Naive thymus-derived CD8-positive, alpha-beta T cell (primary cell): ENCODE data around the gene SH3BP2. TPM values are rescaled to one million over a fixed set of nuclear protein-coding genes. Genes with fewer than 3 reads are reported as not detected.
"Not testable (repeated sequence)": the region's sequence is repeated elsewhere in the genome, so short reads cannot be mapped to it uniquely, and the experiment has no call there.

ENCODE experiments used
- ATAC-seq, 2 donors: fragments of 150-1000 bp; cut with Tn5 transposase in 1 of 2; sonication (Bioruptor Pico), chemical (Tn5 transposase) in 1 of 2; 1 replicate in 1 of 2; 2 replicates in 1 of 2; pipeline ENCODE4 v1.10.0; 2021; ENCODE audit warnings: mild to moderate bottlenecking in 2 of 2, moderate library complexity in 2 of 2
- POLR2A ChIA-PET: fragments of 350-600 bp; sonication (Branson Sonifier 250); formaldehyde crosslinking; loops from one replicate; lab custom pipeline; 2021; ENCODE audit warnings: antibody characterized with exemption; lab: Charles Lee
- DNase-seq, 10 donors: peaks; one replicate each; pipeline versions ENCODE4 v3.0.0 to v3.0.0-alpha.2; 2020 to 2022
- H3K27ac Mint-ChIP-seq, 10 donors: one replicate each; pipeline ENCODE4 v1.8.0; 2020 to 2022; ENCODE audit warnings: mild to moderate bottlenecking in 10 of 10, mixed read lengths in 10 of 10, moderate library complexity in 4 of 10, inconsistent platforms in 1 of 10
- H3K27me3 Mint-ChIP-seq, 5 donors: one replicate each; pipeline ENCODE4 v1.8.0; 2021 to 2022; ENCODE audit warnings: mixed read lengths in 5 of 5
- H3K36me3 Mint-ChIP-seq, 3 donors: one replicate each; pipeline ENCODE4 v1.8.0; 2020 to 2022; ENCODE audit warnings: mixed read lengths in 3 of 3, mild to moderate bottlenecking in 2 of 3, inconsistent platforms in 1 of 3
- H3K4me1 Mint-ChIP-seq, 4 donors: one replicate each; pipeline ENCODE4 v1.8.0; 2021 to 2022; ENCODE audit warnings: mixed read lengths in 4 of 4
- H3K4me3 Mint-ChIP-seq, 10 donors: one replicate each; pipeline ENCODE4 v1.8.0; 2020 to 2022; ENCODE audit warnings: mild to moderate bottlenecking in 10 of 10, mixed read lengths in 10 of 10, moderate library complexity in 6 of 10, inconsistent platforms in 1 of 10
- H3K9me3 Mint-ChIP-seq, 9 donors: one replicate each; pipeline ENCODE4 v1.8.0; 2020 to 2022; ENCODE audit warnings: mixed read lengths in 9 of 9, mild to moderate bottlenecking in 3 of 9, inconsistent platforms in 1 of 9, moderate library complexity in 1 of 9
- polyA plus RNA-seq, 3 donors: library from polyadenylated mRNA; unstranded; fragments of 300-500 nt; fragmentation: Illumina TruSeq; gene quantifications; one replicate each; pipeline ENCODE4 v1.2.3, GENCODE V29; 2021
- total RNA-seq, 8 experiments: library from RNA in 2 of 8; stranded (reverse) in 2 of 8; gene quantifications; one replicate each; pipeline ENCODE4 v1.2.3 and lab custom pipeline; 2021 to 2026

SH3BP2 gene
- total and polyA plus RNA-seq, 5 experiments from 2014 or later = 4.8 to 28.3 (median 10.8) TPM

DNA sequence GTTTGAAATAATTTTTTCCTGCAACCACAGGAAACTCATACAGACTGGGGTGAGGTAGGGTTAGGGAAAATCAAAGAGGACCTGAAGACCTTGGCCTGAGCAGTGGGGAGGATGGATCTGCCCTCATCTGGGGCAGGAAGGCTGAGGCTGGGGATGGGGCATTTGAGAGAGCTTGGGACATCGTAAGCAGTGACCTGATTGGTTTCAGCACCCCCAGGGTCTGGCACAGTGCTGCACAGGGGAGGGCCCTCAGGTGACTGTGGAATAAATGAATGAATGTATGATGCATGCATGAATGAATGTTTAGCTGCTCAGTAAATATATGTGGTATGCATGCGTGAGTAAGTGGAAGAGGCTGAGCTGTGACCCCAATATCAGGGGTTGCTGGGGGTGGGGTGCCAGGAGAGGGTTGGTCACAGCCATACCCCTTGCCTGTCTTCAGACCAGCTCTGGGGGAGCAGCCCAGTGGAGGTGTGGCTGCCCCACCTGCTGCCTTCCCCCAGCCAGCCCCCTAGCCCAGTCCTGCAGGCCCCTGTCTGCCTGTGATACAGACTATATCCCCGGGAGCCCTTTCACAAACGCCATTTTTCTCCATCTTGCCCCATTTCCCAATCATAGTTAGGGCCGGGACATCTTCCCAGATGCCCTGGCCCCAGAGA, 25.7 kb upstream of the SH3BP2 start:
- POLR2A ChIA-PET = interaction anchor here (0.6 to 2.3 kb wide), 3 partner anchors 11 to 195 kb away, joined by 3 to 7 read pairs (median 4); partner anchors contain the start of gene TNIP2
- H3K27ac Mint-ChIP-seq = peak overlapping the region in 1 of 10 donors; percentile 69
- peaks cover 6 to 26% (median 15%) of the 10 kb centered on the region in 4 donors for H3K4me1 Mint-ChIP-seq

DNA sequence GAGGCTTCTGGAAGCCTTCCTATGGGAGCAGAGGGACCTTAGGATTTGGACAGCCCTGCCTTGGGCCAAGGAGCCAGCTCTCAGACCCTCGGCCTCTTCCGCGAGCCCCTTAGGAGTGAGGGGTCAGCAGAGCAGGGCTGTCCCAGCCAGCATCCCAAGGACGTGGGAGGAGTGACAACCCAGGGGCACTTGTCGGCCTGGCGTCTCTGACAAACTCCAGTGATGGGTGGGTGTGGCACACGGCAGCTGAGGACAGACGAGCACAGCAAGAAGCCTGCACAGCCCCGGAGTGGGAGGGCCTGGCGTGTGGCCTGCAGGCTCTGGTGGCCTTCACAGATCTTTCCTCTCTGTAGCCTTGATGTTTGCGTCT, 25.2 kb upstream of the SH3BP2 start:
- peak in 1 of 10 donors; percentile 52 for DNase-seq
- POLR2A ChIA-PET = interaction anchor here (0.6 to 2.3 kb wide), 2 partner anchors 11 to 44 kb away, joined by 3 to 7 read pairs; partner anchors contain the start of gene TNIP2
- Mint-ChIP-seq H3K9me3 (peaks cover 0 to 5% (median 0%) of the 10 kb centered on the region in 9 donors), H3K4me1 (peaks cover 6 to 24% (median 15%) of the 10 kb centered on the region in 4 donors), H3K27me3 (no peaks in the 10 kb centered on the region), H3K27ac (no peak overlapping the region), H3K4me3 (no peak overlapping the region), H3K36me3 (no peaks in the 10 kb centered on the region)
- no peak for ATAC-seq

More for the DNA sequence above, 25.7 kb upstream of the SH3BP2 start:
- H3K9me3 Mint-ChIP-seq = peaks cover 0 to 5% (median 0%) of the 10 kb centered on the region in 9 donors
- ATAC-seq (no peak), DNase-seq (peak in 1 of 10 donors; percentile 14)
- H3K4me3 Mint-ChIP-seq = no peak overlapping the region
- no peaks in the 10 kb centered on the region for H3K36me3 Mint-ChIP-seq
- no peaks in the 10 kb centered on the region for H3K27me3 Mint-ChIP-seq

DNA sequence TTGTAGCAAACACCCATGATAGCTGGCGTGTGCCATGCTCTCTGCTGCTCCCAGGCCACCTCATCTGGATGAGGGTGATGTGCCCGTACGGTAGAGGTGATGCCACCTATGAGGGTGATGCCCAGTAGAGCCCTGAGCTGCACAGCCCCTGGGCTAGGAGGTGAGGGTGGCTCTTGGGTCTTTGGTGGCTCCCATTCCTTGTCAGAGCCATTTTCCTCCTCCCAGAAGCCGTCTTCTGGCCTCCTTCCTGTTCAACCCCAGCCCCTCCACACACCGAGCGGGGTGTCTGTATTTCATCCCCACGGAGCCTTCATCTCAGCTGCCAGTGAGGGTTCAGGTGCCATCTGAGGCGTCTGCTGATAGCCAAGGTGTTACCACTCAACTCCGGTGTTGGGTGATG, 24.8 kb upstream of the SH3BP2 start:
- Mint-ChIP-seq H3K9me3 (peaks cover 0 to 5% (median 0%) of the 10 kb centered on the region in 9 donors), H3K27ac (no peak overlapping the region), H3K4me1 (peaks cover 6 to 24% (median 15%) of the 10 kb centered on the region in 4 donors), H3K27me3 (no peaks in the 10 kb centered on the region), H3K4me3 (no peak overlapping the region), H3K36me3 (no peaks in the 10 kb centered on the region)
- no peak for ATAC-seq
- POLR2A ChIA-PET = interaction anchor here (0.5 kb wide), 1 partner anchor 163 kb away, joined by 3 read pairs; no protein-coding TSS in a partner anchor
- peak in 1 of 10 donors; percentile 47 for DNase-seq

DNA sequence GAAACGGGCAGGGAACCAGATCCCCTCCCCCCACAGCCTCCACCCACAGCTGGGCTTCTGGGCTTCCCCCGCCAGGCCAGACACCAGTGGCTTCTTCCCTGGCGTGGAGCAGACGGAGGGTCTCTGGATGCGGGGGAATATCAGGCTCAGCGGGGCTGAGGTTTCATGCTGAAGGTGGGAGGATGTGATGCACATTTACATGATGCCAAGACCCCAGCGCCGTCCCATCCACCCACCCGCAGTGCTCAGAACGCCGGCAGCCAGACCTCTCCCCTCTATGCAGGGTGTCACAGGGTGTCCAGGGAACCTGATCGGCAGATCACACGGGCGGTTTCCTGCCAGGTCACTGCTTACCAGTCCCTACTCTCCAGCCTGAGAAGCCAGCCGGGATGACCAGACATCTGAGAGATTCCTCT, 24.0 kb upstream of the SH3BP2 start:
- peak overlapping the region in 1 of 10 donors; percentile 10 for H3K27ac Mint-ChIP-seq
- ATAC-seq = no peak
- no peaks in the 10 kb centered on the region for H3K27me3 Mint-ChIP-seq
- H3K4me3 Mint-ChIP-seq = no peak overlapping the region
- peaks cover 6 to 22% (median 14%) of the 10 kb centered on the region in 4 donors for H3K4me1 Mint-ChIP-seq
- H3K36me3 Mint-ChIP-seq = no peaks in the 10 kb centered on the region
- H3K9me3 Mint-ChIP-seq = peaks cover 0 to 5% (median 0%) of the 10 kb centered on the region in 9 donors
- POLR2A ChIA-PET = no interaction called here
- DNase-seq = no peak

DNA sequence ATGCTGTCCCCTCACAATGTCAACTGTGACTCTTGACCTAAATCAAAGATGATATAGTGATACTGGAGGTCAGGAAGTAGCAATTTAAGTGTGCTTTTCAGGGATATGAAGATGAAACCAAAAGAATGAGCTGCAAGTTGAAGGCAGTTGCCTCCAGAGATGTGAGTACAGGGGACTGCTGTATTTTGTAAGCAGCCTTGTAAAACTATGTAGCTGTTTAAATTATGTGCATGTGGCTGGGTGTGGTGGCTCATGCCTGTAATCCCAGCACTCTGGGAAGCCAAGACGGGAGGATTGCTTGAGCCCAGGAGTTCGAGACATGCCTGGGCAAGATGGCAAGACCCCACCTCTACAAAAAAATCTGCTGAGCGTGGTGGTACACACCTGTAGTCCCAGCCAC, 21.6 kb upstream of the SH3BP2 start:
- Mint-ChIP-seq H3K27me3 (no peaks in the 10 kb centered on the region), H3K36me3 (no peaks in the 10 kb centered on the region), H3K4me1 (peaks cover 6 to 14% (median 11%) of the 10 kb centered on the region in 4 donors), H3K27ac (peak overlapping the region in 6 of 10 donors; percentile 2 to 73 (median 50)), H3K9me3 (peaks cover 0 to 5% (median 0%) of the 10 kb centered on the region in 9 donors), H3K4me3 (no peak overlapping the region)
- DNase-seq = no peak
- ATAC-seq = no peak
- POLR2A ChIA-PET = interaction anchor here (0.7 to 1.5 kb wide), 2 partner anchors 11 to 29 kb away, joined by 3 read pairs; no protein-coding TSS in a partner anchor

DNA sequence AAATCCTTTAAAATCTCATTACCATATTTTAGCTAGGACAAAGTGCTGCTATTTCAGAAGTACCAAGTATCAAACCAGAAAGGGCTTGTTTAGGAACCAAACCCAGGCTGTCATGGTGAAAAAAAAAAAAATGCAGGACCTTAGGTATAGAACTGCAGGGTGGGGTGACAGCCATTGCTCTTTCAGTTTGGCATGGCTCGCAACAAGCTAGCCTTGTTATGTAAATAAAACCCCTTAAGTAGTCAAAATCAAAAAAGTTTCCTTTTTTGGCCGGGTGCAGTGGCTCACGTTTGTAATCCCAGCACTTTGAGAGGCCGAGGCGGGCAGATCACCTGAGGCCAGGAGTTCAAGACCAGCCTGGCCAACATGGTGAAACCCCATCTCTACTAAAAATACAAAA, 12.2 kb upstream of the SH3BP2 start:
- H3K4me3 Mint-ChIP-seq, H3K36me3 Mint-ChIP-seq, H3K27ac Mint-ChIP-seq, ATAC-seq, DNase-seq, H3K27me3 Mint-ChIP-seq: not testable (repeated sequence)
- POLR2A ChIA-PET = interaction anchor here (0.7 kb wide), 2 partner anchors 131 to 362 kb away, joined by 3 to 5 read pairs; no protein-coding TSS in a partner anchor
- Mint-ChIP-seq H3K9me3 (peaks cover 0 to 16% (median 4%) of the 10 kb centered on the region in 9 donors), H3K4me1 (peaks cover 0 to 10% (median 2%) of the 10 kb centered on the region in 4 donors)

DNA sequence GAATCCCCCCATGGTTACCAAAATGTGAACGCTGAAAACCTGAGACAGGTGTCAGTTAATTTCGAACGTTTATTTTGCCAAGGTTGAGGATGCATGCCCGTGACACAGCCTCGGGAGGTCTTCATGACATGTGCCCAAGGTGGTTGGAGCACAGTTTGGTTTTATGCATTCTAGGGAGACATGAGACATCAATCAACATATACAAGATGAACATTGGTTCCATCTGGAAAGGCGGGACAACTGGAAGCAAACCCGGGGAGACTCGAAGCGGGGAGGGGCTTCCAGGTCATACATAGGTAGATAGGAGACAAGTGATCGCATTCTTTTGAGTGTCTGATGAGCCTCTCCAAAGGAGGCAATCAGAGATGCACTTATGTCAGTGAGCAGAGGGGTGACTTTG, 11.0 kb upstream of the SH3BP2 start:
- Mint-ChIP-seq H3K4me1 (peaks cover 5 to 23% (median 15%) of the 10 kb centered on the region in 4 donors), H3K4me3 (no peak overlapping the region), H3K27me3 (no peaks in the 10 kb centered on the region), H3K27ac (no peak overlapping the region), H3K36me3 (peaks cover 0 to 10% (median 0%) of the 10 kb centered on the region in 3 donors), H3K9me3 (peaks cover 0 to 16% (median 4%) of the 10 kb centered on the region in 9 donors)
- ATAC-seq (no peak), DNase-seq (no peak)
- POLR2A ChIA-PET = interaction anchor here (0.8 kb wide), 1 partner anchor 9 kb away, joined by 8 read pairs; no protein-coding TSS in a partner anchor

DNA sequence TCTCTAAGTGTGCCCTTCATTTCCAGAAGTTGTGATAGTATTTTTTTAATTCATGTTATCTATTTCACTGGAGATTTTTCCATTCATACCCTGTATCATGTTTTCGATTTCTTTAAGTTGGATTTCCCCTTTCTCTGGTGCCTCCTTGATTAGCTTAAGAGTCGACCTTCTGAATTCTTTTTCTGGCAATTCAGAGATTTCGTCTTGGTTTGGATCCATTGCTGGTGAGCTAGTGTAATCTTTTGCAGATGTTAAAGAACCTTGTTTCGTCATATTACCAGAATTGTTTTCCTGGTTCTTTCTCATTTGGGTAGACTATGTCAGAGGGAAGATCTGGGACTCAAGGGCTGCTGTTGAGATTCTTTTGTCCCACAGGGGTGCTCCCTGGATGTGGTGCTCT, 9.1 kb upstream of the SH3BP2 start:
- H3K27ac Mint-ChIP-seq = peak overlapping the region in 3 of 10 donors; percentile 32 to 66 (median 41)

DNA sequence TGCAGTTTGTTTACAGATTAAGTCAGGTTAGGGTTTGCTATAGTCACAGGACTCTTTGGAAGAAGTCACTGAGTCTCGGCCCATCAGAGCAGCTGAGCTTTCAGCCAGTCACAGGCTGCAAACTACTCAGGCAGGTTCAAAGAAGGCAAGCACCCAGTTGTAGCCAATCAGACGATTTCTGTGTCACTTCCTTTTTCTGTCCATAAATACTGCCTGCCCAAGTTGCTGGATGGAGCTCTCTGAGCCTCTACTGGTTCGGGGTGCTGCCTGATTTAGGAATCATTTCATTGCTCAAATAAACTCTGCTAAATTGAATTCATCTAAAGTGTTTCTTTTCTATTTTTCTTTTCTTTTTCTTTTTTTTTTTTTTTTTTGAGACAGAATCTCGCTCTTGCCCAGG, 7.3 kb upstream of the SH3BP2 start:
- Mint-ChIP-seq H3K4me3 (peak overlapping the region in 3 of 10 donors; percentile 71 to 75 (median 71)), H3K36me3 (peaks cover 0 to 10% (median 0%) of the 10 kb centered on the region in 3 donors), H3K9me3 (peaks cover 0 to 16% (median 4%) of the 10 kb centered on the region in 9 donors), H3K27me3 (no peaks in the 10 kb centered on the region), H3K4me1 (peaks cover 16 to 54% (median 46%) of the 10 kb centered on the region in 4 donors), H3K27ac (peak overlapping the region; percentile 84 to 95 (median 92))
- POLR2A ChIA-PET = interaction anchor here (0.7 to 5.0 kb wide), 15 partner anchors 12 to 259 kb away, joined by 3 to 32 read pairs (median 4); partner anchors contain the start of genes ADD1 and GRK4
- peak in 4 of 10 donors; percentile 24 to 51 (median 42) for DNase-seq
- peak; percentile 55 to 60 for ATAC-seq

More for the DNA sequence above, 9.1 kb upstream of the SH3BP2 start:
- POLR2A ChIA-PET = interaction anchor here (0.6 kb wide), 1 partner anchor 764 kb away, joined by 5 read pairs; no protein-coding TSS in a partner anchor
- Mint-ChIP-seq H3K4me1 (peaks cover 9 to 39% (median 33%) of the 10 kb centered on the region in 4 donors), H3K36me3 (peaks cover 0 to 10% (median 0%) of the 10 kb centered on the region in 3 donors), H3K27me3 (no peaks in the 10 kb centered on the region), H3K4me3 (peak overlapping the region in 1 of 10 donors; percentile 48), H3K9me3 (peaks cover 0 to 16% (median 4%) of the 10 kb centered on the region in 9 donors)
- ATAC-seq = no peak
- DNase-seq = no peak

DNA sequence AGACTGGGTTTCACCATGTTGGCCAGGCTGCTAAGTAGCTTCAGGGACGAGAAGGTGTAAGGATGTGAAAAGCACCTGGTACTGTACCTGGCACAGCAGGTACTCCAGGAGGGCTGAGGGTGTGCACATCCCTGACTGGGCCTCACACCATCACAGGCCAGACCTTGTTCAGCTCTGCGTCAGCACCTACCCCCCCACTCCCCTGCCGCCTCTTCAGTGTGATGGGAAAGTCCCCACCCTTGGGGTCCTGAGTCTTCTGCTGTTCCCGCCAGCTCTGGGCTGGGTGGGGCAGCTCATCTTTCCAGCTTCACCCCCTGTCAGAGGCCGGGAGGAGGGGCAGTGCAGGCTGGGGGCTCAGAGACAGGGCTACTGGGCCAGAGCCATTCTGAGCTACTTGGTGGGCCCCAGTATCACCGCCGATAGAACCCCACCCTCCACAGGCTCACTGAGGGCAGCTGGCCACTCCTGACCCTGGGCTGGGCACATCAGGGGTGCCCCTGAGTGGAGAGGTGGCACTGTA, 6.7 kb upstream of the SH3BP2 start:
- peaks cover 18 to 59% (median 50%) of the 10 kb centered on the region in 4 donors for H3K4me1 Mint-ChIP-seq
- ATAC-seq (peak; percentile 77 to 83), DNase-seq (peak in 9 of 10 donors; percentile 47 to 83 (median 66))
- H3K4me3 Mint-ChIP-seq = peak overlapping the region in 7 of 10 donors; percentile 41 to 75 (median 64)
- H3K27ac Mint-ChIP-seq = peak overlapping the region; percentile 84 to 95 (median 92)
- no peaks in the 10 kb centered on the region for H3K27me3 Mint-ChIP-seq
- peaks cover 0 to 10% (median 0%) of the 10 kb centered on the region in 3 donors for H3K36me3 Mint-ChIP-seq
- POLR2A ChIA-PET = interaction anchor here (0.6 to 5.0 kb wide), 16 partner anchors 12 to 259 kb away, joined by 3 to 32 read pairs (median 4); partner anchors contain the start of genes ADD1 and GRK4
- peaks cover 0 to 16% (median 4%) of the 10 kb centered on the region in 9 donors for H3K9me3 Mint-ChIP-seq

DNA sequence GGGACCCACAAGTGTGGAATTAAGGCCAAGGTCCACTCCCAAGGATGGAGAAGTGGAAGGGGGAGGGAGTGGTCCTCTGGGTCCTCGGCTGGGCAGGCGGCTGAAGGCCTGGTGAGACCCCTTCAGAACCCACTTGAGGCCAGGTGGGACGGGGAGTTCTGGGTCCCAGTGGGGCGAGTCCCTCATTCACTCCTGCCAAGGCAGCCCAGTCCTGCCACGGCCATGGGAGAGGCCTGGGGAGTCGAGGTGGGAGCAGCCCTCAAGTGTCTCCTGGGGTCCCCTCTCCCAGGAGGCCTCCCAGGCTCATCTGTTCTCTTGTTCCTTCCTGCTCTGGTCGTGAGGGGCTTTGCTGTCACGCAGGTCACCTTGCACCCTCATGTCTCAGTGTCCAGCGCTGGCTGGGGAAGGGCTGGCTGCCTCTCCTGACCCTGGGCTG, 6.1 kb upstream of the SH3BP2 start:
- H3K4me1 Mint-ChIP-seq = peaks cover 18 to 63% (median 54%) of the 10 kb centered on the region in 4 donors
- H3K4me3 Mint-ChIP-seq = peak overlapping the region in 7 of 10 donors; percentile 42 to 77 (median 72)

More for the DNA sequence above, 6.1 kb upstream of the SH3BP2 start:
- POLR2A ChIA-PET = interaction anchor here (0.8 to 5.0 kb wide), 8 partner anchors 11 to 177 kb away, joined by 3 to 32 read pairs (median 6); partner anchors contain the start of gene GRK4
- no peaks in the 10 kb centered on the region for H3K27me3 Mint-ChIP-seq
- peak overlapping the region; percentile 91 to 95 (median 93) for H3K27ac Mint-ChIP-seq
- H3K36me3 Mint-ChIP-seq = peaks cover 0 to 9% (median 0%) of the 10 kb centered on the region in 3 donors
- peaks cover 0 to 16% (median 4%) of the 10 kb centered on the region in 9 donors for H3K9me3 Mint-ChIP-seq
- ATAC-seq = no peak
- DNase-seq = no peak
